GM23338 (cell line): ENCODE measurements around the gene SFTPD. TPM values are rescaled to one million over a fixed set of nuclear protein-coding genes. Genes with fewer than 3 reads are reported as not detected.

ENCODE experiments used
- ATAC-seq: fragments of 200-7000 bp; cut with Tn5 transposase; 3 replicates; pipeline ENCODE4 v1.9.1; 2020
- DNase-seq: peaks from one replicate; pipeline ENCODE4 v3.0.0-alpha.2; 2015; ENCODE audit warnings: low spot score
- H2AFZ ChIP-seq: fragments of 200-600 bp; sonication (generic); 2 replicates; pipeline ENCODE4 v1.8.0; 2016; ENCODE audit warnings: antibody characterized with exemption, mild to moderate bottlenecking, moderate library complexity
- H3F3A ChIP-seq: fragments of 200-600 bp; sonication (generic); replicated peaks from 2 replicates; pipeline ENCODE4 v1.8.0; 2017; ENCODE audit warnings: antibody characterized with exemption, mixed run types, low read depth
- H3K27ac ChIP-seq: fragments of 200-600 bp; sonication (generic); 2 replicates; pipeline ENCODE4 v1.6.1; 2016; ENCODE audit warnings: low read depth
- H3K27me3 ChIP-seq: fragments of 200-600 bp; sonication (generic); 2 replicates; pipeline ENCODE4 v1.8.0; 2016; ENCODE audit warnings: mild to moderate bottlenecking, mixed run types, moderate library complexity; ENCODE audit not compliant: insufficient read depth
- H3K36me3 ChIP-seq: fragments of 200-600 bp; sonication (generic); 2 replicates; pipeline ENCODE4 v1.8.0; 2016; ENCODE audit warnings: mild to moderate bottlenecking; ENCODE audit not compliant: insufficient read depth
- H3K4me1 ChIP-seq: fragments of 200-600 bp; sonication (generic); 2 replicates; pipeline ENCODE4 v1.8.0; 2016; ENCODE audit warnings: mild to moderate bottlenecking, moderate library complexity; ENCODE audit not compliant: insufficient read depth
- H3K4me2 ChIP-seq: fragments of 200-600 bp; sonication (generic); 2 replicates; pipeline ENCODE4 v1.7.1; 2017; ENCODE audit warnings: mixed run types
- H3K4me3 ChIP-seq: fragments of 200-600 bp; sonication (generic); 2 replicates; pipeline ENCODE4 v1.6.1; 2016; ENCODE audit warnings: mixed run types
- H3K79me2 ChIP-seq: fragments of 200-600 bp; sonication (generic); replicated peaks from 2 replicates; pipeline ENCODE4 v1.8.0; 2017; ENCODE audit warnings: mild to moderate bottlenecking; ENCODE audit not compliant: insufficient read depth
- H3K9me2 ChIP-seq: fragments of 200-600 bp; sonication (generic); 2 replicates; pipeline ENCODE4 v1.8.0; 2017; ENCODE audit not compliant: insufficient read depth
- H4K20me1 ChIP-seq: fragments of 200-600 bp; sonication (generic); replicated peaks from 2 replicates; pipeline ENCODE4 v1.8.0; 2017; ENCODE audit warnings: mild to moderate bottlenecking; ENCODE audit not compliant: insufficient read depth
- H3K27ac Mint-ChIP-seq: 2 replicates; pipeline ENCODE4 v1.8.0; 2020; ENCODE audit warnings: inconsistent platforms, mild to moderate bottlenecking, moderate library complexity, mixed read lengths
- H3K27me3 Mint-ChIP-seq: 3 replicates; pipeline ENCODE4 v1.8.0; 2022; ENCODE audit warnings: low read depth, mild to moderate bottlenecking, moderate library complexity, mixed read lengths, inconsistent platforms; ENCODE audit not compliant: insufficient read depth, poor library complexity
- H3K36me3 Mint-ChIP-seq: 3 replicates; pipeline ENCODE4 v1.8.0; 2021; ENCODE audit warnings: low read depth, mild to moderate bottlenecking, inconsistent platforms, moderate library complexity, mixed read lengths
- H3K4me1 Mint-ChIP-seq: 3 replicates; pipeline ENCODE4 v1.8.0; 2020; ENCODE audit warnings: mild to moderate bottlenecking, inconsistent platforms, mixed read lengths
- H3K4me3 Mint-ChIP-seq: 3 replicates; pipeline ENCODE4 v1.8.0; 2021; ENCODE audit warnings: moderate library complexity, mild to moderate bottlenecking, inconsistent platforms, mixed read lengths
- H3K9me3 Mint-ChIP-seq: 3 replicates; pipeline ENCODE4 v1.8.0; 2020; ENCODE audit warnings: moderate library complexity, mild to moderate bottlenecking, inconsistent platforms, mixed read lengths
- CREB1 ChIP-seq: fragments of 250-450 bp; sonication (Bioruptor Pico); IDR thresholded peaks from 2 replicates; pipeline ENCODE4 v1.5.0; 2020; ENCODE audit warnings: low read depth, mild to moderate bottlenecking, moderate library complexity
- EZH2 ChIP-seq: fragments of 200-600 bp; sonication (generic); IDR thresholded peaks from one replicate; pipeline ENCODE4 v1.8.0; 2017; ENCODE audit warnings: antibody characterized with exemption, mild to moderate bottlenecking, low read depth; ENCODE audit not compliant: unreplicated experiment
- EZH2phosphoT487 ChIP-seq: fragments of 200-600 bp; sonication (generic); IDR thresholded peaks from one replicate; pipeline ENCODE4 v1.8.1; 2018; ENCODE audit warnings: antibody characterized with exemption; ENCODE audit not compliant: unreplicated experiment
- JUNB ChIP-seq: IDR thresholded peaks from one replicate; pipeline ENCODE4 v1.6.1; 2016; ENCODE audit warnings: antibody characterized with exemption; ENCODE audit not compliant: unreplicated experiment
- NANOG ChIP-seq: IDR thresholded peaks from 2 replicates; pipeline ENCODE4 v1.6.1; 2016; ENCODE audit warnings: antibody characterized with exemption, borderline replicate concordance
- POLR2AphosphoS5 ChIP-seq: IDR thresholded peaks from 2 replicates; pipeline ENCODE4 v1.6.1; 2016; ENCODE audit warnings: antibody characterized with exemption, low read depth
- STAT1 ChIP-seq: IDR thresholded peaks from one replicate; pipeline ENCODE4 v1.6.1; 2016; ENCODE audit warnings: antibody characterized with exemption; ENCODE audit not compliant: unreplicated experiment
- ZNF114 ChIP-seq: fragments of 250-450 bp; sonication (Bioruptor Pico); IDR thresholded peaks from 2 replicates; pipeline ENCODE4 v1.5.0; 2020; ENCODE audit warnings: mild to moderate bottlenecking, moderate library complexity
- ZNF331 ChIP-seq: fragments of 250-450 bp; sonication (Bioruptor Pico); IDR thresholded peaks from 2 replicates; pipeline ENCODE4 v1.5.0; 2020; ENCODE audit warnings: low read depth, mild to moderate bottlenecking, moderate library complexity
- polyA plus RNA-seq: library from polyadenylated mRNA; unstranded; fragments of >200 nt; fragmentation: Nextera tagmentation; extraction: Ambion mirVana; gene quantifications from 2 replicates; pipeline ENCODE4 v1.2.1, GENCODE V29; 2016
- total RNA-seq: library from RNA; depleted of rRNA; stranded (reverse); fragments of >200 nt; shearing (Covaris generic); gene quantifications from 2 replicates; pipeline ENCODE4 v1.2.3, GENCODE V29; 2014
- TF ChIP-seq, protein P1 (sequence below): IDR thresholded peaks from 2 replicates; pipeline ENCODE4 v1.6.1; 2016; ENCODE audit warnings: antibody characterized with exemption
- TF ChIP-seq, protein P2 (sequence below): IDR thresholded peaks from one replicate; pipeline ENCODE4 v1.6.1; 2018; ENCODE audit warnings: antibody characterized with exemption; ENCODE audit not compliant: unreplicated experiment
- TF ChIP-seq, protein P3 (sequence below), 2 experiments: fragments of 200-600 bp in 1 of 2; sonication (generic) in 1 of 2; conservative IDR thresholded peaks; 2 replicates each; pipeline versions ENCODE4 v1.5.1 to v1.6.1; 2016 to 2017; ENCODE audit warnings: antibody characterized with exemption in 2 of 2, low read depth in 2 of 2, mild to moderate bottlenecking in 2 of 2, moderate library complexity in 1 of 2
- TF ChIP-seq, protein P4 (sequence below): fragments of 250-450 bp; sonication (Bioruptor Pico); IDR thresholded peaks from 2 replicates; pipeline ENCODE4 v1.5.0; 2020; ENCODE audit warnings: mild to moderate bottlenecking, moderate library complexity

SFTPD gene
- total and polyA plus RNA-seq, 2 experiments from 2014 or later: not detected

DNA sequence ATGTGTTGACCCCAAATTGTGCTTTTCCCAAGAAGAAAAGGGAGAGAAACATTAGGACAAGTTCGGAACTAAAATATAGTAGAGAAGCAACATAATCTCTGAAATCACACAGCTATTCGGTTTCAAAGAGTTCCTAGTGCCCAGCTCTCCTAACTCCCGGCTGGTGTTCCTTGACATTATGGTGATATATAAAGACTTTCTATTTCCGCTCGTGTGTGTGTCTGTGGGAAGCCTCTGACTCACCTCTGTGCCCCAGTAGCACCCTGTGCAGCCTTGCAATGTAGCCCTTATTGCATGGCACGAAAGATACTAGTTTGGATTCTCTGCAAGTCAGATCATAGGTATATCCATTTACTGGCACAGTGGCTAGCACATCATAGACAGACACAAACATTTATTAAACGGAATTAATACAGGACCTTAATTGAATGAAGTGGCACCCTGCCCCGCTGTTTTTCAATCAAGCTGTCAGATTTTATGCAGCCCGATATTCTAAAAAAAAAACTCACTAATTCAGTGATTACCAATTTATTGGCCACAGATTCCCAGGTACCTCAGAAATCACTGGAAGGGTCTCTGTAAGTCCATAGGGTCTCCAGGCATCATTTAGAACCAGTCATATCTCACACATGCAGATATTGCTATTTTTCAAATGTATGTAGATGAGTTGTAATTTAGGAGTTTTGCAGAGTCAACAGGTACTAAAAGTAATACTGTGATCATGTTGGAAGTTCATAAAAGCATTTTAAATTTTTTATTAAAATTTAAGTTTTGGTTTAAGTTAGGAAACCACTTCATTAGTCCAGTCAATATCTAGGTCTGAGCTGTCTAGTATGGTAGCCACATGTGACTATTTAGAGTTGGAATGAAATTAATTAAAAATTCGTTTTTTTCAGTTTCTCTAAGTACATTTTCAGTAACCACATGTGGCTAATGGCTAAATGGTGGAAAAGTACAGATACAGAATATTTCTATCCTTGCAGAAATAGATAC, 43.3 kb downstream of the SFTPD start:
- Histone ChIP-seq H3K27me3 (peaks cover 36% of the 10 kb centered on the region), H3K36me3 (no peaks in the 10 kb centered on the region), H3K27ac (no peak overlapping the region), H2AFZ (peak overlapping the region; percentile 94), H3K4me1 (no peaks in the 10 kb centered on the region), H4K20me1 (no peaks in the 10 kb centered on the region), H3F3A (no peaks in the 10 kb centered on the region), H3K4me2 (peak overlapping the region; percentile 91), H3K4me3 (peak overlapping the region; percentile 89), H3K79me2 (no peaks in the 10 kb centered on the region), H3K9me2 (no peaks in the 10 kb centered on the region)
- peaks cover 22% of the 10 kb centered on the region for H3K27me3 Mint-ChIP-seq
- peak overlapping the region; percentile 94 for H3K4me3 Mint-ChIP-seq
- H3K27ac Mint-ChIP-seq: peak overlapping the region; percentile 47; the same call in 1 of the 2 replicates
- H3K36me3 Mint-ChIP-seq: no peaks in the 10 kb centered on the region
- no peak for DNase-seq
- no peak for ATAC-seq
- TF ChIP-seq, protein P1, sequence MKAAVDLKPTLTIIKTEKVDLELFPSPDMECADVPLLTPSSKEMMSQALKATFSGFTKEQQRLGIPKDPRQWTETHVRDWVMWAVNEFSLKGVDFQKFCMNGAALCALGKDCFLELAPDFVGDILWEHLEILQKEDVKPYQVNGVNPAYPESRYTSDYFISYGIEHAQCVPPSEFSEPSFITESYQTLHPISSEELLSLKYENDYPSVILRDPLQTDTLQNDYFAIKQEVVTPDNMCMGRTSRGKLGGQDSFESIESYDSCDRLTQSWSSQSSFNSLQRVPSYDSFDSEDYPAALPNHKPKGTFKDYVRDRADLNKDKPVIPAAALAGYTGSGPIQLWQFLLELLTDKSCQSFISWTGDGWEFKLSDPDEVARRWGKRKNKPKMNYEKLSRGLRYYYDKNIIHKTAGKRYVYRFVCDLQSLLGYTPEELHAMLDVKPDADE: no peak
- no peak for TF ChIP-seq CREB1
- no peak for TF ChIP-seq NANOG
- TF ChIP-seq, protein P2, sequence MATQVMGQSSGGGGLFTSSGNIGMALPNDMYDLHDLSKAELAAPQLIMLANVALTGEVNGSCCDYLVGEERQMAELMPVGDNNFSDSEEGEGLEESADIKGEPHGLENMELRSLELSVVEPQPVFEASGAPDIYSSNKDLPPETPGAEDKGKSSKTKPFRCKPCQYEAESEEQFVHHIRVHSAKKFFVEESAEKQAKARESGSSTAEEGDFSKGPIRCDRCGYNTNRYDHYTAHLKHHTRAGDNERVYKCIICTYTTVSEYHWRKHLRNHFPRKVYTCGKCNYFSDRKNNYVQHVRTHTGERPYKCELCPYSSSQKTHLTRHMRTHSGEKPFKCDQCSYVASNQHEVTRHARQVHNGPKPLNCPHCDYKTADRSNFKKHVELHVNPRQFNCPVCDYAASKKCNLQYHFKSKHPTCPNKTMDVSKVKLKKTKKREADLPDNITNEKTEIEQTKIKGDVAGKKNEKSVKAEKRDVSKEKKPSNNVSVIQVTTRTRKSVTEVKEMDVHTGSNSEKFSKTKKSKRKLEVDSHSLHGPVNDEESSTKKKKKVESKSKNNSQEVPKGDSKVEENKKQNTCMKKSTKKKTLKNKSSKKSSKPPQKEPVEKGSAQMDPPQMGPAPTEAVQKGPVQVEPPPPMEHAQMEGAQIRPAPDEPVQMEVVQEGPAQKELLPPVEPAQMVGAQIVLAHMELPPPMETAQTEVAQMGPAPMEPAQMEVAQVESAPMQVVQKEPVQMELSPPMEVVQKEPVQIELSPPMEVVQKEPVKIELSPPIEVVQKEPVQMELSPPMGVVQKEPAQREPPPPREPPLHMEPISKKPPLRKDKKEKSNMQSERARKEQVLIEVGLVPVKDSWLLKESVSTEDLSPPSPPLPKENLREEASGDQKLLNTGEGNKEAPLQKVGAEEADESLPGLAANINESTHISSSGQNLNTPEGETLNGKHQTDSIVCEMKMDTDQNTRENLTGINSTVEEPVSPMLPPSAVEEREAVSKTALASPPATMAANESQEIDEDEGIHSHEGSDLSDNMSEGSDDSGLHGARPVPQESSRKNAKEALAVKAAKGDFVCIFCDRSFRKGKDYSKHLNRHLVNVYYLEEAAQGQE: no peak
- TF ChIP-seq EZH2phosphoT487: no peak
- no peak for TF ChIP-seq ZNF331 (CRISPR knock-in tag)
- TF ChIP-seq, protein P3, sequence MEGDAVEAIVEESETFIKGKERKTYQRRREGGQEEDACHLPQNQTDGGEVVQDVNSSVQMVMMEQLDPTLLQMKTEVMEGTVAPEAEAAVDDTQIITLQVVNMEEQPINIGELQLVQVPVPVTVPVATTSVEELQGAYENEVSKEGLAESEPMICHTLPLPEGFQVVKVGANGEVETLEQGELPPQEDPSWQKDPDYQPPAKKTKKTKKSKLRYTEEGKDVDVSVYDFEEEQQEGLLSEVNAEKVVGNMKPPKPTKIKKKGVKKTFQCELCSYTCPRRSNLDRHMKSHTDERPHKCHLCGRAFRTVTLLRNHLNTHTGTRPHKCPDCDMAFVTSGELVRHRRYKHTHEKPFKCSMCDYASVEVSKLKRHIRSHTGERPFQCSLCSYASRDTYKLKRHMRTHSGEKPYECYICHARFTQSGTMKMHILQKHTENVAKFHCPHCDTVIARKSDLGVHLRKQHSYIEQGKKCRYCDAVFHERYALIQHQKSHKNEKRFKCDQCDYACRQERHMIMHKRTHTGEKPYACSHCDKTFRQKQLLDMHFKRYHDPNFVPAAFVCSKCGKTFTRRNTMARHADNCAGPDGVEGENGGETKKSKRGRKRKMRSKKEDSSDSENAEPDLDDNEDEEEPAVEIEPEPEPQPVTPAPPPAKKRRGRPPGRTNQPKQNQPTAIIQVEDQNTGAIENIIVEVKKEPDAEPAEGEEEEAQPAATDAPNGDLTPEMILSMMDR (conservative IDR thresholded peaks at IDR 0.05; ENCODE audit: low read depth in 2 of 2): no peak
- TF ChIP-seq ZNF114: no peak
- TF ChIP-seq EZH2: no peak
- TF ChIP-seq JUNB: no peak
- TF ChIP-seq POLR2AphosphoS5: no peak
- TF ChIP-seq, protein P4, sequence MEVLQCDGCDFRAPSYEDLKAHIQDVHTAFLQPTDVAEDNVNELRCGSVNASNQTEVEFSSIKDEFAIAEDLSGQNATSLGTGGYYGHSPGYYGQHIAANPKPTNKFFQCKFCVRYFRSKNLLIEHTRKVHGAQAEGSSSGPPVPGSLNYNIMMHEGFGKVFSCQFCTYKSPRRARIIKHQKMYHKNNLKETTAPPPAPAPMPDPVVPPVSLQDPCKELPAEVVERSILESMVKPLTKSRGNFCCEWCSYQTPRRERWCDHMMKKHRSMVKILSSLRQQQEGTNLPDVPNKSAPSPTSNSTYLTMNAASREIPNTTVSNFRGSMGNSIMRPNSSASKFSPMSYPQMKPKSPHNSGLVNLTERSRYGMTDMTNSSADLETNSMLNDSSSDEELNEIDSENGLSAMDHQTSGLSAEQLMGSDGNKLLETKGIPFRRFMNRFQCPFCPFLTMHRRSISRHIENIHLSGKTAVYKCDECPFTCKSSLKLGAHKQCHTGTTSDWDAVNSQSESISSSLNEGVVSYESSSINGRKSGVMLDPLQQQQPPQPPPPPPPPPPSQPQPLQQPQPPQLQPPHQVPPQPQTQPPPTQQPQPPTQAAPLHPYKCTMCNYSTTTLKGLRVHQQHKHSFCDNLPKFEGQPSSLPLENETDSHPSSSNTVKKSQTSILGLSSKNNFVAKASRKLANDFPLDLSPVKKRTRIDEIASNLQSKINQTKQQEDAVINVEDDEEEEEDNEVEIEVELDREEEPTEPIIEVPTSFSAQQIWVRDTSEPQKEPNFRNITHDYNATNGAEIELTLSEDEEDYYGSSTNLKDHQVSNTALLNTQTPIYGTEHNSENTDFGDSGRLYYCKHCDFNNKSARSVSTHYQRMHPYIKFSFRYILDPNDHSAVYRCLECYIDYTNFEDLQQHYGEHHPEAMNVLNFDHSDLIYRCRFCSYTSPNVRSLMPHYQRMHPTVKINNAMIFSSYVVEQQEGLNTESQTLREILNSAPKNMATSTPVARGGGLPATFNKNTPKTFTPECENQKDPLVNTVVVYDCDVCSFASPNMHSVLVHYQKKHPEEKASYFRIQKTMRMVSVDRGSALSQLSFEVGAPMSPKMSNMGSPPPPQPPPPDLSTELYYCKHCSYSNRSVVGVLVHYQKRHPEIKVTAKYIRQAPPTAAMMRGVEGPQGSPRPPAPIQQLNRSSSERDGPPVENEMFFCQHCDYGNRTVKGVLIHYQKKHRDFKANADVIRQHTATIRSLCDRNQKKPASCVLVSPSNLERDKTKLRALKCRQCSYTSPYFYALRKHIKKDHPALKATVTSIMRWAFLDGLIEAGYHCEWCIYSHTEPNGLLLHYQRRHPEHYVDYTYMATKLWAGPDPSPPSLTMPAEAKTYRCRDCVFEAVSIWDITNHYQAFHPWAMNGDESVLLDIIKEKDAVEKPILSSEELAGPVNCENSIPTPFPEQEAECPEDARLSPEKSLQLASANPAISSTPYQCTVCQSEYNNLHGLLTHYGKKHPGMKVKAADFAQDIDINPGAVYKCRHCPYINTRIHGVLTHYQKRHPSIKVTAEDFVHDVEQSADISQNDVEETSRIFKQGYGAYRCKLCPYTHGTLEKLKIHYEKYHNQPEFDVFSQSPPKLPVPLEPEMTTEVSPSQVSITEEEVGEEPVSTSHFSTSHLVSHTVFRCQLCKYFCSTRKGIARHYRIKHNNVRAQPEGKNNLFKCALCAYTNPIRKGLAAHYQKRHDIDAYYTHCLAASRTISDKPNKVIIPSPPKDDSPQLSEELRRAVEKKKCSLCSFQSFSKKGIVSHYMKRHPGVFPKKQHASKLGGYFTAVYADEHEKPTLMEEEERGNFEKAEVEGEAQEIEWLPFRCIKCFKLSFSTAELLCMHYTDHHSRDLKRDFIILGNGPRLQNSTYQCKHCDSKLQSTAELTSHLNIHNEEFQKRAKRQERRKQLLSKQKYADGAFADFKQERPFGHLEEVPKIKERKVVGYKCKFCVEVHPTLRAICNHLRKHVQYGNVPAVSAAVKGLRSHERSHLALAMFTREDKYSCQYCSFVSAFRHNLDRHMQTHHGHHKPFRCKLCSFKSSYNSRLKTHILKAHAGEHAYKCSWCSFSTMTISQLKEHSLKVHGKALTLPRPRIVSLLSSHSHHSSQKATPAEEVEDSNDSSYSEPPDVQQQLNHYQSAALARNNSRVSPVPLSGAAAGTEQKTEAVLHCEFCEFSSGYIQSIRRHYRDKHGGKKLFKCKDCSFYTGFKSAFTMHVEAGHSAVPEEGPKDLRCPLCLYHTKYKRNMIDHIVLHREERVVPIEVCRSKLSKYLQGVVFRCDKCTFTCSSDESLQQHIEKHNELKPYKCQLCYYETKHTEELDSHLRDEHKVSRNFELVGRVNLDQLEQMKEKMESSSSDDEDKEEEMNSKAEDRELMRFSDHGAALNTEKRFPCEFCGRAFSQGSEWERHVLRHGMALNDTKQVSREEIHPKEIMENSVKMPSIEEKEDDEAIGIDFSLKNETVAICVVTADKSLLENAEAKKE: no peak
- TF ChIP-seq STAT1: no peak
- no peaks in the 10 kb centered on the region for H3K9me3 Mint-ChIP-seq
- H3K4me1 Mint-ChIP-seq: no peaks in the 10 kb centered on the region; the same call in 2 of the 3 replicates
